B cell (primary cell): ENCODE results near the gene PTPN21. TPM values are rescaled to one million over a fixed set of nuclear protein-coding genes. Genes with fewer than 3 reads are reported as not detected.

ENCODE experiments used
- ATAC-seq: fragments of 200-7000 bp; cut with Tn5 transposase; one replicate; pipeline ENCODE4 v1.10.0; 2021; ENCODE audit warnings: low read depth, mild to moderate bottlenecking, moderate number of reproducible peaks, moderate library complexity
- CTCF ChIA-PET: fragments of 350-600 bp; sonication (Branson Sonifier 250); formaldehyde crosslinking; loops from one replicate; lab custom pipeline; 2021; ENCODE audit warnings: antibody characterized with exemption, inconsistent platforms; lab: Charles Lee
- POLR2A ChIA-PET: fragments of 350-600 bp; sonication (Branson Sonifier 250); formaldehyde crosslinking; loops from one replicate; lab custom pipeline; 2021; ENCODE audit warnings: antibody characterized with exemption; lab: Charles Lee
- DNase-seq: peaks from one replicate; pipeline ENCODE4 v3.0.0; 2013
- H2AFZ ChIP-seq: 2 replicates; pipeline ENCODE4 v1.6.1; 2012; ENCODE audit warnings: mild to moderate bottlenecking, low read depth, low read length; ENCODE audit not compliant: insufficient read depth, poor library complexity, severe bottlenecking
- H3K27ac ChIP-seq, 2 donors: 1 replicate in 1 of 2; 2 replicates in 1 of 2; pipeline ENCODE4 v1.5.1; 2012 to 2013; ENCODE audit warnings: low read length in 2 of 2, mild to moderate bottlenecking in 2 of 2, moderate library complexity in 1 of 2
- H3K27me3 ChIP-seq, 4 experiments: fragments of 200-600 bp in 1 of 4; sonication (generic) in 1 of 4; replicated peaks in 1 of 4; 1 replicate in 2 of 4; 2 replicates in 2 of 4; pipeline versions ENCODE4 v1.6.1 to v1.7.0; 2013 to 2016; ENCODE audit warnings: low read length in 3 of 4, mild to moderate bottlenecking in 2 of 4, mixed read lengths in 1 of 4, moderate library complexity in 1 of 4; ENCODE audit not compliant: insufficient read depth in 4 of 4, control insufficient read depth in 3 of 4; ENCODE audit errors: control extremely low read depth in 1 of 4
- H3K36me3 ChIP-seq, 2 experiments: replicated peaks in 1 of 2; 1 replicate in 1 of 2; 2 replicates in 1 of 2; pipeline versions ENCODE4 v1.6.1 to v1.7.1; 2013; ENCODE audit warnings: low read length in 1 of 2; ENCODE audit not compliant: insufficient read depth in 2 of 2, control insufficient read depth in 1 of 2; ENCODE audit errors: control extremely low read depth in 1 of 2, extremely low read depth in 1 of 2
- H3K4me1 ChIP-seq, 2 donors: fragments of 200-600 bp in 1 of 2; sonication (generic) in 1 of 2; 1 replicate in 1 of 2; 2 replicates in 1 of 2; pipeline versions ENCODE4 v1.5.1 to v1.6.1; 2013 to 2017; ENCODE audit warnings: low read length in 2 of 2; ENCODE audit not compliant: control insufficient read depth in 2 of 2, insufficient read depth in 2 of 2
- H3K4me2 ChIP-seq: replicated peaks from 2 replicates; pipeline ENCODE3; 2012; ENCODE audit warnings: mild to moderate bottlenecking, low read depth, low read length; ENCODE audit not compliant: poor library complexity, severe bottlenecking
- H3K4me3 ChIP-seq, 5 experiments: fragments of 200-600 bp in 1 of 5; sonication (generic) in 1 of 5; 1 replicate in 3 of 5; 2 replicates in 2 of 5; pipeline versions ENCODE4 v1.5.1 to v1.7.0; 2011 to 2016; ENCODE audit warnings: low read length in 4 of 5, mild to moderate bottlenecking in 4 of 5, low read depth in 2 of 5, control low read depth in 1 of 5, moderate library complexity in 1 of 5; ENCODE audit not compliant: insufficient read depth in 1 of 5; ENCODE audit errors: control extremely low read depth in 1 of 5, extremely low read depth in 1 of 5
- H3K79me2 ChIP-seq: fragments of 200-600 bp; sonication (generic); one replicate; pipeline ENCODE4 v1.6.0; 2016; ENCODE audit warnings: low read length; ENCODE audit not compliant: control insufficient read depth, insufficient read depth
- H3K9ac ChIP-seq: fragments of 200-600 bp; sonication (generic); 2 replicates; pipeline ENCODE4 v1.6.1; 2017; ENCODE audit warnings: mild to moderate bottlenecking, low read length, moderate library complexity
- H3K9me3 ChIP-seq, 3 donors: one replicate each; pipeline versions ENCODE4 v1.6.1 to v1.7.1; 2013; ENCODE audit warnings: low read length in 2 of 3; ENCODE audit not compliant: control insufficient read depth in 2 of 3, insufficient read depth in 1 of 3; ENCODE audit errors: control extremely low read depth in 1 of 3
- H4K20me1 ChIP-seq: 2 replicates; pipeline ENCODE4 v1.6.0; 2012; ENCODE audit warnings: mild to moderate bottlenecking, low read length; ENCODE audit not compliant: insufficient read depth, control insufficient read depth, poor library complexity, severe bottlenecking
- H3K27ac Mint-ChIP-seq: one replicate; pipeline ENCODE4 v1.8.0; 2021; ENCODE audit warnings: mixed read lengths
- H3K27me3 Mint-ChIP-seq: one replicate; pipeline ENCODE4 v1.8.0; 2021; ENCODE audit warnings: mixed read lengths
- H3K4me1 Mint-ChIP-seq: one replicate; pipeline ENCODE4 v1.8.0; 2021; ENCODE audit warnings: mixed read lengths
- H3K4me3 Mint-ChIP-seq: one replicate; pipeline ENCODE4 v1.8.0; 2021; ENCODE audit warnings: mixed read lengths
- H3K9me3 Mint-ChIP-seq: one replicate; pipeline ENCODE4 v1.8.0; 2022; ENCODE audit warnings: mixed read lengths; ENCODE audit not compliant: insufficient read depth
- CTCF ChIP-seq: fragments of 200-600 bp; IDR thresholded peaks from one replicate; pipeline ENCODE4 v1.8.0; 2022; ENCODE audit warnings: antibody characterized with exemption, mild to moderate bottlenecking
- EZH2 ChIP-seq: IDR thresholded peaks from 2 replicates; pipeline ENCODE4 v1.6.1; 2012; ENCODE audit warnings: borderline replicate concordance, low read depth, mild to moderate bottlenecking, moderate library complexity, low read length; ENCODE audit not compliant: insufficient read depth, poor library complexity, severe bottlenecking
- WGBS: methylation state at CpG from one replicate; pipeline ENCODE4 v1.1.5; 2013; ENCODE audit warnings: missing lambda C conversion rate; ENCODE audit not compliant: insufficient coverage; 5-methylcytosine and 5-hydroxymethylcytosine counted together
- intact Hi-C: fragments of 100-400 bp; cut with micrococcal nuclease; formaldehyde crosslinking; loops from one replicate; pipeline ENCODE4 v1.10.0; 2022
- polyA plus RNA-seq: library from polyadenylated mRNA; depleted of rRNA; stranded (reverse); fragments of >200 nt; gene quantifications from 2 replicates; pipeline ENCODE4 v1.2.3, GENCODE V29; 2012
- total RNA-seq, 2 donors: library from RNA; stranded (reverse); fragments of 120-200 nt in 1 of 2; gene quantifications; 1 replicate in 1 of 2; 2 replicates in 1 of 2; pipeline versions ENCODE4 v1.2.3 to v1.2.4, GENCODE V29; 2013 to 2022

PTPN21 gene
- total and polyA plus RNA-seq, 2 donors (not counting 1 experiment from before 2014, with no cell fraction given), result not detected

- WGBS, result 50% methylated on average over 1 of the region's 1 CpG
- Histone ChIP-seq H3K9me3 (peaks cover 0 to 3% (median 0%) of the 10 kb centered on the region in 3 donors), H3K4me2 (no peak overlapping the region), H3K36me3 (no peaks in the 10 kb centered on the region), H3K9ac (no peak overlapping the region), H3K79me2 (peaks cover 15% of the 10 kb centered on the region), H3K4me3 (no peak overlapping the region), H2AFZ (no peak overlapping the region), H3K27me3 (peaks cover 0 to 28% (median 22%) of the 10 kb centered on the region in 4 experiments), H3K4me1 (peaks cover 14 to 23% of the 10 kb centered on the region in 2 donors), H3K27ac (no peak overlapping the region), H4K20me1 (no peaks in the 10 kb centered on the region)
- peaks cover 34% of the 10 kb centered on the region for H3K27me3 Mint-ChIP-seq
- POLR2A ChIA-PET, result no interaction called here
- DNase-seq, result no peak
- H3K4me1 Mint-ChIP-seq, result peaks cover 25% of the 10 kb centered on the region
- H3K4me3 Mint-ChIP-seq, result no peak overlapping the region
- intact Hi-C loops, result loop anchor here (5.0 to 10.0 kb wide), 3 partner anchors 175 to 613 kb away; partner anchors contain the start of genes GALC and SPATA7
- no peak overlapping the region for H3K27ac Mint-ChIP-seq
- CTCF ChIA-PET, result no interaction called here
- no peak for ATAC-seq
- TF ChIP-seq CTCF (no peak), EZH2 (no peak)
- no peaks in the 10 kb centered on the region for H3K9me3 Mint-ChIP-seq
Observed at GRCh38 chr14:88559852-88560251, 5.0 kb upstream of the PTPN21 start.

GRCh38 chr14:88556581-88556980 is 1.8 kb upstream of the PTPN21 start:
- Histone ChIP-seq H3K4me2 (no peak overlapping the region), H3K9ac (no peak overlapping the region), H3K27ac (no peak overlapping the region), H3K27me3 (peaks cover 3 to 50% (median 41%) of the 10 kb centered on the region in 4 experiments), H3K9me3 (peaks cover 0 to 6% (median 0%) of the 10 kb centered on the region in 3 donors), H3K79me2 (no peaks in the 10 kb centered on the region), H3K4me3 (no peak overlapping the region), H3K4me1 (peaks cover 17 to 25% of the 10 kb centered on the region in 2 donors), H4K20me1 (no peaks in the 10 kb centered on the region), H2AFZ (no peak overlapping the region), H3K36me3 (no peaks in the 10 kb centered on the region)
- H3K4me1 Mint-ChIP-seq, result peaks cover 14% of the 10 kb centered on the region
- H3K4me3 Mint-ChIP-seq, result no peak overlapping the region
- CTCF ChIA-PET, result no interaction called here
- no peak for DNase-seq
- peaks cover 57% of the 10 kb centered on the region for H3K27me3 Mint-ChIP-seq
- POLR2A ChIA-PET, result no interaction called here
- H3K27ac Mint-ChIP-seq, result no peak overlapping the region
- intact Hi-C loops, result no loop called here
- H3K9me3 Mint-ChIP-seq, result no peaks in the 10 kb centered on the region
- no peak for ATAC-seq
- no peak for TF ChIP-seq CTCF
- TF ChIP-seq EZH2, result no peak
- WGBS, result 64% methylated on average over 2 of the region's 3 CpGs
